HEK293 (cell line): Measurements from ENCODE around the gene SHISA5.

ENCODE experiments used
- CTCF ChIP-seq: fragments of 450-650 bp; formaldehyde crosslinking; IDR thresholded peaks from 2 replicates; pipeline ENCODE4 v1.5.1; 2016; ENCODE audit warnings: missing biosample characterization, missing genetic modification characterization
- HOXD13 ChIP-seq: sonication (generic); formaldehyde crosslinking; IDR thresholded peaks from 2 replicates; pipeline ENCODE4 v1.8.0; 2022; ENCODE audit warnings: missing genetic modification reagents, borderline replicate concordance
- ZBTB26 ChIP-seq: fragments of 450-650 bp; formaldehyde crosslinking; optimal IDR thresholded peaks from 2 replicates; pipeline ENCODE3; 2016; ENCODE audit warnings: missing biosample characterization, mild to moderate bottlenecking, missing genetic modification characterization
- TF ChIP-seq, protein P1 (sequence below): fragments of 450-650 bp; formaldehyde crosslinking; IDR thresholded peaks from 2 replicates; pipeline ENCODE4 v1.5.1; 2016; ENCODE audit warnings: missing biosample characterization, missing genetic modification characterization

DNA sequence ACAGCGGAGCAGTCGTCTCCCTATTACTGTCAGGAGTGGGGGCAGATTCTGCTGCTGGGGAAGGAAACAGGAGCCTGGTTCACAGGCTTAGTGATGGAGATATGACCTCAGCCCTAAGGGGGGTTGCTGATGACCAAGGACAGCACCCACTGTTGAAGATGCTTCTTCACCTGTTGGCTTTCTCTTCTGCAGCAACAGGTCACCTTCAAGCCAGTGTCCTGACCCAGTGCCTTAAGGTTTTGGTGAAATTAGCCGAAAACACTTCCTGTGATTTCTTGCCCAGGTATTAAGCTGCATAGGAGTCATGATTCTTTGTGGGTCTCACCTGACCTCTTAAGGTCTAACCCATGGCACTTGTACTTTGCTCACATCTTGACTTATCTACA lies 43.5 kb downstream of the SHISA5 start:
- TF ChIP-seq HOXD13 (CRISPR knock-in tag) (no peak), CTCF (tag by site-specific recombination) (no peak), ZBTB26 (tag by site-specific recombination) (no peak)
- TF ChIP-seq, protein P1, sequence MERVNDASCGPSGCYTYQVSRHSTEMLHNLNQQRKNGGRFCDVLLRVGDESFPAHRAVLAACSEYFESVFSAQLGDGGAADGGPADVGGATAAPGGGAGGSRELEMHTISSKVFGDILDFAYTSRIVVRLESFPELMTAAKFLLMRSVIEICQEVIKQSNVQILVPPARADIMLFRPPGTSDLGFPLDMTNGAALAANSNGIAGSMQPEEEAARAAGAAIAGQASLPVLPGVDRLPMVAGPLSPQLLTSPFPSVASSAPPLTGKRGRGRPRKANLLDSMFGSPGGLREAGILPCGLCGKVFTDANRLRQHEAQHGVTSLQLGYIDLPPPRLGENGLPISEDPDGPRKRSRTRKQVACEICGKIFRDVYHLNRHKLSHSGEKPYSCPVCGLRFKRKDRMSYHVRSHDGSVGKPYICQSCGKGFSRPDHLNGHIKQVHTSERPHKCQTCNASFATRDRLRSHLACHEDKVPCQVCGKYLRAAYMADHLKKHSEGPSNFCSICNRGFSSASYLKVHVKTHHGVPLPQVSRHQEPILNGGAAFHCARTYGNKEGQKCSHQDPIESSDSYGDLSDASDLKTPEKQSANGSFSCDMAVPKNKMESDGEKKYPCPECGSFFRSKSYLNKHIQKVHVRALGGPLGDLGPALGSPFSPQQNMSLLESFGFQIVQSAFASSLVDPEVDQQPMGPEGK (tag by site-specific recombination): no peak
